SU-DHL-6 (cell line): Measurements from ENCODE around the gene ZIC2.

Experiments
- H2AFZ ChIP-seq: fragments of 200-600 bp; sonication (generic); 2 replicates; pipeline ENCODE4 v1.6.1; 2014; ENCODE audit warnings: low read depth, mild to moderate bottlenecking, moderate library complexity, mixed read lengths, antibody characterized with exemption, low read length; ENCODE audit not compliant: severe bottlenecking
- H3F3A ChIP-seq: fragments of 200-600 bp; shearing (Covaris generic); 2 replicates; pipeline ENCODE4 v1.6.0; 2016; ENCODE audit warnings: antibody characterized with exemption, mild to moderate bottlenecking; ENCODE audit not compliant: insufficient read depth
- H3K27ac ChIP-seq: fragments of 200-600 bp; sonication (generic); 2 replicates; pipeline ENCODE4 v1.5.1; 2016; ENCODE audit warnings: low read depth, mild to moderate bottlenecking, low read length, moderate library complexity, mixed read lengths
- H3K27me3 ChIP-seq: fragments of 200-600 bp; sonication (generic), shearing (Covaris generic); 2 replicates; pipeline ENCODE4 v1.6.0; 2014; ENCODE audit warnings: mild to moderate bottlenecking, low read length
- H3K36me3 ChIP-seq: fragments of 200-600 bp; sonication (generic); 2 replicates; pipeline ENCODE4 v1.6.1; 2014; ENCODE audit warnings: mild to moderate bottlenecking, low read length, mixed read lengths
- H3K4me2 ChIP-seq: fragments of 300-600, 200-600 bp; shearing (Covaris generic), sonication (generic); 2 replicates; pipeline ENCODE4 v1.6.0; 2014; ENCODE audit warnings: low read length, low read depth, mild to moderate bottlenecking; ENCODE audit not compliant: poor library complexity, severe bottlenecking
- H3K4me3 ChIP-seq: fragments of 200-600 bp; sonication (generic); 2 replicates; pipeline ENCODE4 v1.5.1; 2014; ENCODE audit warnings: antibody characterized with exemption, low read length, mild to moderate bottlenecking, mixed read lengths; ENCODE audit not compliant: insufficient read depth, poor library complexity, severe bottlenecking
- H3K79me2 ChIP-seq: fragments of 200-600 bp; sonication (generic); 2 replicates; pipeline ENCODE4 v1.6.1; 2014; ENCODE audit warnings: mild to moderate bottlenecking, low read length, moderate library complexity; ENCODE audit not compliant: insufficient read depth
- H3K9ac ChIP-seq: fragments of 200-600 bp; sonication (generic); 2 replicates; pipeline ENCODE4 v1.7.0; 2014; ENCODE audit warnings: mild to moderate bottlenecking, low read length
- H3K9me2 ChIP-seq: fragments of 200-600 bp; sonication (generic); replicated peaks from 2 replicates; pipeline ENCODE4 v1.6.1; 2014; ENCODE audit warnings: low read length; ENCODE audit not compliant: insufficient read depth
- H3K9me3 ChIP-seq: fragments of 200-600 bp; sonication (generic); 2 replicates; pipeline ENCODE4 v1.6.1; 2014; ENCODE audit warnings: low read length, mixed read lengths; ENCODE audit not compliant: insufficient read depth
- H4K20me1 ChIP-seq: fragments of 200-600 bp; sonication (generic); 2 replicates; pipeline ENCODE4 v1.6.1; 2014; ENCODE audit warnings: low read depth, mild to moderate bottlenecking, antibody characterized with exemption, low read length, moderate library complexity, mixed read lengths
- CTCF ChIP-seq: fragments of 200-600 bp; sonication (generic); IDR thresholded peaks from one replicate; pipeline ENCODE4 v1.5.1; 2017; ENCODE audit warnings: antibody characterized with exemption, mild to moderate bottlenecking, low read length, moderate library complexity; ENCODE audit not compliant: insufficient read depth, poor library complexity, severe bottlenecking
- EZH2phosphoT487 ChIP-seq: fragments of 200-600 bp; sonication (generic), shearing (Covaris generic); conservative IDR thresholded peaks from 2 replicates; pipeline ENCODE4 v1.6.1; 2018; ENCODE audit warnings: mild to moderate bottlenecking, antibody characterized with exemption, low read length, moderate library complexity, mixed read lengths

ZIC2 gene

GRCh38 chr13:99972190-99972731 is 9.3 kb upstream of the ZIC2 start:
- Histone ChIP-seq H3K4me3 (no peak overlapping the region), H3F3A (no peaks in the 10 kb centered on the region), H3K27ac (no peak overlapping the region), H3K9ac (no peak overlapping the region), H3K36me3 (no peaks in the 10 kb centered on the region), H3K79me2 (no peaks in the 10 kb centered on the region), H2AFZ (no peak overlapping the region), H3K4me2 (no peak overlapping the region), H3K9me2 (no peaks in the 10 kb centered on the region), H3K9me3 (no peaks in the 10 kb centered on the region), H3K27me3 (no peaks in the 10 kb centered on the region), H4K20me1 (no peaks in the 10 kb centered on the region)
- TF ChIP-seq CTCF (no peak), EZH2phosphoT487 (no peak)

- Histone ChIP-seq H3F3A (no peaks in the 10 kb centered on the region), H3K27ac (no peak overlapping the region), H3K27me3 (no peaks in the 10 kb centered on the region), H3K79me2 (no peaks in the 10 kb centered on the region), H3K4me2 (no peak overlapping the region), H3K36me3 (no peaks in the 10 kb centered on the region), H2AFZ (no peak overlapping the region), H4K20me1 (no peaks in the 10 kb centered on the region), H3K9me2 (no peaks in the 10 kb centered on the region), H3K9me3 (no peaks in the 10 kb centered on the region), H3K4me3 (no peak overlapping the region), H3K9ac (no peak overlapping the region)
- TF ChIP-seq EZH2phosphoT487, result no peak
- TF ChIP-seq CTCF, result no peak
Measured at GRCh38 chr13:99973163-99973807, 8.3 kb upstream of the ZIC2 start.

- no peaks in the 10 kb centered on the region for H3K79me2 ChIP-seq
- H3K4me3 ChIP-seq, result no peak overlapping the region
- H3K27me3 ChIP-seq, result no peaks in the 10 kb centered on the region
- H4K20me1 ChIP-seq, result no peaks in the 10 kb centered on the region
- H2AFZ ChIP-seq, result no peak overlapping the region
- no peak overlapping the region for H3K27ac ChIP-seq
- H3K9ac ChIP-seq, result no peak overlapping the region
- no peaks in the 10 kb centered on the region for H3K9me2 ChIP-seq
- H3K4me2 ChIP-seq, result no peak overlapping the region
- no peaks in the 10 kb centered on the region for H3K36me3 ChIP-seq
- H3F3A ChIP-seq, result no peaks in the 10 kb centered on the region
- no peaks in the 10 kb centered on the region for H3K9me3 ChIP-seq
- TF ChIP-seq CTCF, result no peak
- no peak for TF ChIP-seq EZH2phosphoT487
Measured at GRCh38 chr13:99973808-99974185, 7.8 kb upstream of the ZIC2 start.
